Hematopoietic multipotent progenitor cell treated with erythropoietin and hydrocortisone succinate and interleukin-3 and kit ligand, for 4 days (in vitro differentiated cells): ENCODE measurements around the gene PVR.
"Not testable (repeated sequence)": the region's sequence is repeated elsewhere in the genome, so short reads cannot be mapped to it uniquely, and the experiment has no call there.

Experiments used
- DNase-seq: peaks from one replicate; pipeline ENCODE4 v3.0.0-alpha.2; 2015

Gene PVR

GRCh38 chr19:44680536-44680935 lies 36.8 kb downstream of the PVR start:
- DNase-seq = no peak

GRCh38 chr19:44681992-44682790 lies 38.5 kb downstream of the PVR start:
- DNase-seq = no peak

- DNase-seq = no peak
Measured at GRCh38 chr19:44682807-44683206, 39.1 kb downstream of the PVR start.

- DNase-seq = no peak
Measured at GRCh38 chr19:44683434-44684210, 39.9 kb downstream of the PVR start.

GRCh38 chr19:44684396-44684795 lies 40.7 kb downstream of the PVR start:
- DNase-seq = not testable (repeated sequence)

- DNase-seq = peak; percentile 48
Measured at GRCh38 chr19:44684892-44685863, 41.5 kb downstream of the PVR start.

GRCh38 chr19:44685877-44686276 lies 42.2 kb downstream of the PVR start:
- DNase-seq = peak; percentile 26

GRCh38 chr19:44686896-44687295 lies 43.2 kb downstream of the PVR start:
- no peak for DNase-seq

GRCh38 chr19:44687888-44688287 lies 44.2 kb downstream of the PVR start:
- DNase-seq = no peak

GRCh38 chr19:44689290-44690130 lies 45.8 kb downstream of the PVR start:
- DNase-seq = peak; percentile 85

GRCh38 chr19:44690131-44690440 lies 46.4 kb downstream of the PVR start:
- DNase-seq = no peak

- DNase-seq = no peak
Measured at GRCh38 chr19:44692379-44692721, 48.6 kb downstream of the PVR start.

- peak; percentile 51 for DNase-seq
Measured at GRCh38 chr19:44694184-44694579, 50.5 kb downstream of the PVR start.

GRCh38 chr19:44696939-44697669 lies 53.4 kb downstream of the PVR start:
- DNase-seq = peak; percentile 29

- no peak for DNase-seq
Measured at GRCh38 chr19:44697670-44698034, 53.9 kb downstream of the PVR start.

- no peak for DNase-seq
Measured at GRCh38 chr19:44698492-44699201, 54.9 kb downstream of the PVR start, which contains the start of gene CEACAM16. Gene CEACAM16, plus strand, starts transcription at chr19:44699151. Its CDS starts 2,306 bp downstream, at chr19:44701457.

- DNase-seq = no peak
Measured at GRCh38 chr19:44700547-44700946, 56.8 kb downstream of the PVR start.

GRCh38 chr19:44701228-44701627 lies 57.5 kb downstream of the PVR start:
- no peak for DNase-seq

- DNase-seq = no peak
Measured at GRCh38 chr19:44702551-44703176, 59.0 kb downstream of the PVR start.

GRCh38 chr19:44703336-44704078 lies 59.8 kb downstream of the PVR start:
- DNase-seq = no peak
